ENCODE data around the gene TPCN2. TPM values are rescaled to one million over a fixed set of nuclear protein-coding genes. Genes with fewer than 3 reads are reported as not detected.

TPCN2 gene
- total RNA-seq, 2 donors from 2014 or later, result 8.7 to 13.9 TPM

GRCh38 chr11:69157822-69158231, 109.1 kb downstream of the TPCN2 start:
- DNase-seq (ENCODE audit: low spot score in 2 of 2), result no peak
- Mint-ChIP-seq H3K9me3 (peaks cover 0 to 3% of the 10 kb centered on the region in 2 donors), H3K27ac (no peak overlapping the region), H3K36me3 (no peaks in the 10 kb centered on the region)
- ATAC-seq, result no peak

- Mint-ChIP-seq H3K27ac (no peak overlapping the region), H3K36me3 (peaks cover 0 to under 1% of the 10 kb centered on the region in 2 donors), H3K9me3 (peaks cover 0 to 8% of the 10 kb centered on the region in 2 donors)
- ATAC-seq, result no peak
- DNase-seq (ENCODE audit: low spot score in 2 of 2), result no peak
These were observed 109.8 kb downstream of the TPCN2 start for GRCh38 chr11:69158301-69159149.

- Mint-ChIP-seq H3K9me3 (peaks cover 5 to 14% of the 10 kb centered on the region in 2 donors), H3K36me3 (peaks cover 6 to 7% of the 10 kb centered on the region in 2 donors), H3K27ac (no peak overlapping the region)
- ATAC-seq (no peak), DNase-seq (ENCODE audit: low spot score in 2 of 2) (no peak)
These were observed 110.6 kb downstream of the TPCN2 start for GRCh38 chr11:69159150-69159852.

GRCh38 chr11:69160296-69161116, 111.8 kb downstream of the TPCN2 start:
- DNase-seq (ENCODE audit: low spot score in 2 of 2), result no peak
- Mint-ChIP-seq H3K27ac (peak overlapping the region in 1 of 2 donors; percentile 78), H3K36me3 (peaks cover 6 to 8% of the 10 kb centered on the region in 2 donors), H3K9me3 (peaks cover 5 to 14% of the 10 kb centered on the region in 2 donors)
- ATAC-seq, result no peak

- no peak for ATAC-seq
- Mint-ChIP-seq H3K36me3 (peaks cover 6 to 8% of the 10 kb centered on the region in 2 donors), H3K9me3 (peaks cover 5 to 14% of the 10 kb centered on the region in 2 donors), H3K27ac (no peak overlapping the region)
- DNase-seq (ENCODE audit: low spot score in 2 of 2), result no peak
These were observed 112.3 kb downstream of the TPCN2 start for GRCh38 chr11:69161117-69161407.

GRCh38 chr11:69162505-69162904, 113.8 kb downstream of the TPCN2 start:
- no peak for DNase-seq (ENCODE audit: low spot score in 2 of 2)
- Mint-ChIP-seq H3K36me3 (peaks cover 6 to 8% of the 10 kb centered on the region in 2 donors), H3K27ac (no peak overlapping the region), H3K9me3 (peaks cover 5 to 14% of the 10 kb centered on the region in 2 donors)
- ATAC-seq, result no peak

GRCh38 chr11:69163842-69164241, 115.1 kb downstream of the TPCN2 start:
- ATAC-seq (no peak), DNase-seq (ENCODE audit: low spot score in 2 of 2) (no peak)
- Mint-ChIP-seq H3K36me3 (peaks cover 6 to 8% of the 10 kb centered on the region in 2 donors), H3K27ac (no peak overlapping the region), H3K9me3 (peaks cover 5 to 14% of the 10 kb centered on the region in 2 donors)

- Mint-ChIP-seq H3K36me3 (peaks cover 6 to 8% of the 10 kb centered on the region in 2 donors), H3K9me3 (peaks cover 5 to 23% of the 10 kb centered on the region in 2 donors), H3K27ac (no peak overlapping the region)
- no peak for DNase-seq (ENCODE audit: low spot score in 2 of 2)
- ATAC-seq, result no peak
These were observed 116.1 kb downstream of the TPCN2 start for GRCh38 chr11:69164824-69165223.

GRCh38 chr11:69165775-69166174, 117.0 kb downstream of the TPCN2 start:
- ATAC-seq, result no peak
- Mint-ChIP-seq H3K36me3 (peaks cover 6 to 8% of the 10 kb centered on the region in 2 donors), H3K9me3 (peaks cover 5 to 23% of the 10 kb centered on the region in 2 donors), H3K27ac (no peak overlapping the region)
- no peak for DNase-seq (ENCODE audit: low spot score in 2 of 2)

- DNase-seq (ENCODE audit: low spot score in 2 of 2), result peak; percentile 37 to 62
- peaks cover 5 to 23% of the 10 kb centered on the region in 2 donors for H3K9me3 Mint-ChIP-seq
These were observed 117.7 kb downstream of the TPCN2 start for GRCh38 chr11:69166218-69167115.

GRCh38 chr11:69167130-69167915, 118.6 kb downstream of the TPCN2 start:
- Mint-ChIP-seq H3K27ac (peak overlapping the region in 1 of 2 donors; percentile 75), H3K9me3 (peaks cover 5 to 24% of the 10 kb centered on the region in 2 donors)
- no peak for ATAC-seq

More at GRCh38 chr11:69166218-69167115, 117.7 kb downstream of the TPCN2 start:
- ATAC-seq, result peak; percentile 99
- Mint-ChIP-seq H3K27ac (peak overlapping the region in 1 of 2 donors; percentile 75), H3K36me3 (peaks cover 6 to 8% of the 10 kb centered on the region in 2 donors)

GRCh38 chr11:69167916-69168691, 119.4 kb downstream of the TPCN2 start:
- peaks cover 5 to 21% of the 10 kb centered on the region in 2 donors for H3K9me3 Mint-ChIP-seq
- H3K27ac Mint-ChIP-seq, result no peak overlapping the region
- ATAC-seq, result no peak
- DNase-seq (ENCODE audit: low spot score in 2 of 2), result no peak
- H3K36me3 Mint-ChIP-seq, result peaks cover 6 to 8% of the 10 kb centered on the region in 2 donors

More at GRCh38 chr11:69167130-69167915, 118.6 kb downstream of the TPCN2 start:
- no peak for DNase-seq (ENCODE audit: low spot score in 2 of 2)
- H3K36me3 Mint-ChIP-seq, result peaks cover 6 to 8% of the 10 kb centered on the region in 2 donors

GRCh38 chr11:69169479-69169878, 120.7 kb downstream of the TPCN2 start:
- no peak for ATAC-seq
- DNase-seq (ENCODE audit: low spot score in 2 of 2), result no peak
- Mint-ChIP-seq H3K36me3 (no peaks in the 10 kb centered on the region), H3K9me3 (peaks cover 0 to 16% of the 10 kb centered on the region in 2 donors), H3K27ac (no peak overlapping the region)

GRCh38 chr11:69170704-69171103, 122.0 kb downstream of the TPCN2 start:
- DNase-seq (ENCODE audit: low spot score in 2 of 2) (peak in 1 of 2 donors; percentile 14), ATAC-seq (no peak)
- no peak overlapping the region for H3K27ac Mint-ChIP-seq
- no peaks in the 10 kb centered on the region for H3K36me3 Mint-ChIP-seq
- H3K9me3 Mint-ChIP-seq, result peaks cover 0 to 16% of the 10 kb centered on the region in 2 donors
